Measurements from ENCODE around the gene COL16A1.

Gene COL16A1

GRCh38 chr1:31681415-31681814 lies 22.4 kb downstream of the COL16A1 start:
- no peak for DNase-seq

GRCh38 chr1:31679676-31680230 lies 24.1 kb downstream of the COL16A1 start:
- no peak for DNase-seq

- DNase-seq: no peak
Measured at GRCh38 chr1:31679091-31679490, 24.7 kb downstream of the COL16A1 start.

GRCh38 chr1:31678681-31679080 lies 25.1 kb downstream of the COL16A1 start:
- no peak for DNase-seq

- DNase-seq: no peak
Measured at GRCh38 chr1:31677949-31678348, 25.9 kb downstream of the COL16A1 start.

GRCh38 chr1:31677401-31677800 lies 26.4 kb downstream of the COL16A1 start:
- no peak for DNase-seq

- DNase-seq: no peak
Measured at GRCh38 chr1:31675756-31676155, 28.1 kb downstream of the COL16A1 start.

GRCh38 chr1:31675161-31675560 lies 28.7 kb downstream of the COL16A1 start:
- no peak for DNase-seq

GRCh38 chr1:31674626-31675025 lies 29.2 kb downstream of the COL16A1 start:
- DNase-seq: no peak

- DNase-seq: no peak
Measured at GRCh38 chr1:31673433-31673832, 30.4 kb downstream of the COL16A1 start.

GRCh38 chr1:31672986-31673385 lies 30.8 kb downstream of the COL16A1 start:
- DNase-seq: no peak

- DNase-seq: no peak
Measured at GRCh38 chr1:31671561-31672201, 32.1 kb downstream of the COL16A1 start.

- no peak for DNase-seq
Measured at GRCh38 chr1:31671147-31671546, 32.7 kb downstream of the COL16A1 start.

- no peak for DNase-seq
Measured at GRCh38 chr1:31670593-31670964, 33.2 kb downstream of the COL16A1 start.

GRCh38 chr1:31669786-31670592 lies 33.8 kb downstream of the COL16A1 start:
- peak; percentile 21 for DNase-seq

GRCh38 chr1:31669433-31669785 lies 34.4 kb downstream of the COL16A1 start:
- DNase-seq: no peak

GRCh38 chr1:31668303-31668883 lies 35.4 kb downstream of the COL16A1 start:
- no peak for DNase-seq

GRCh38 chr1:31667065-31667785 lies 36.6 kb downstream of the COL16A1 start:
- DNase-seq: no peak

GRCh38 chr1:31666263-31666963 lies 37.4 kb downstream of the COL16A1 start:
- no peak for DNase-seq

- DNase-seq: no peak
Measured at GRCh38 chr1:31665234-31665878, 38.5 kb downstream of the COL16A1 start.

GRCh38 chr1:31664528-31664927 lies 39.3 kb downstream of the COL16A1 start:
- DNase-seq: no peak

Data from CD4-positive, alpha-beta T cell treated with Interleukin-10 for 1 hour (primary cell).